ENCODE results near the gene ANKRD53.
"Not testable (repeated sequence)": the region's sequence is repeated elsewhere in the genome, so short reads cannot be mapped to it uniquely, and the experiment has no call there.

The ANKRD53 gene

DNA sequence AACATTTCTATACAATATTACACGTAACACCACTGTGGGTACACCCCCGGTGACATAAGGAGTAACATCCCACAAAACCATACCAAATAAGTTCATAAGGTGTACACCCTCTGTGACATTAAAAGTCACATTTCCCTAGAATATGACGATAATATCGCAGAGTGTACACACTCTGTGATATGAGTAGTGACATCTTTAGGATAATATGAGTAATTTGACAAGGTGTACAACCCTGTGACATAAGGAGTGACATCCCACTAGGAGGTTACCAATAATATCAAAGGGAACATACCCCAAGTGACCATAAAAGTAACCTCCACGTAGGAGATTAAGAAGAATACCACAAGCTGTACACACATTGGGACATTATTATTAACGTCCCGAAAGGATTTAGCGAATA, 40.2 kb downstream of the ANKRD53 start:
- DNase-seq = no peak

DNA sequence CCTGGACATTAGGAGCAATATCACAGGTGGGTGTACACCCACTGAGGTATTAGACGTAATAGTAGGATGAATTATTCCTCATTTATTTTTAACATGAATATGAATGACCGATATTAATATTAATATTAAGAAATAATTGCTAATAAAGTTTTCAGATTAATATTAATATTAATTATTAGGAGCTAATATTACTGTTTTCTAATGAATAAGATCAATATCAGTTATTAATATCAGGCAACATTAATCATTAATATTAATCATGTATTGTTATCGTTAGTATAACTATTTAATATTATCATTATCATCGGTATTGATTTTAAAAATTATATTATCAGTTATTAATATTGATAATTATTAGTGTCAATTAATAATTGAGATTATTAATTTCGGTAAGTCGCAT, 41.6 kb downstream of the ANKRD53 start:
- DNase-seq = not testable (repeated sequence)

DNA sequence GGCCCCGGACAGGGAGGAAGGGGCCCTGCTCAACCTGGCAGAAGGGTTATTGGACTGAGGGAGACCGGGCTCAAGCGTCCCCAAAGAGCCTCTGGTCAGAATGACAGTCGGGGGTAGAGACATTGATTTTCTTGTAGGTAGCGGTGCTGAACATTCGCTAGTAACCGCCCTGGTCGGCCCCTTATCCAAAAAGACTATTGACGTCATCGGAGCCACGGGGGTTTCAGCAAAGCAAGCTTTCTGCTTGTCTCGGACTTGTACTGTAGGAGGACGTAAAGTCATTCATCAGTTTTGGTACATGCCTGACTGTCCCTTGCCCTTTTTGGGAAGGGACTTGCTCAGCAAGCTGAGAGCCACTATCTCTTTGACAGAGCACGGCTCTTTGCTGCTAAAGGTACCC, 43.0 kb downstream of the ANKRD53 start:
- not testable (repeated sequence) for DNase-seq

- not testable (repeated sequence) for DNase-seq
These were observed 45.3 kb downstream of the ANKRD53 start for GRCh38 chr2:71023553-71024243.

Measured in eye (tissue), 1 donor.